GM21367 (cell line): ENCODE measurements around the gene RBMS2.
"Not testable (repeated sequence)": the region's sequence is repeated elsewhere in the genome, so short reads cannot be mapped to it uniquely, and the experiment has no call there.

ENCODE experiments used
- ATAC-seq: cut with Tn5 transposase; IDR thresholded peaks from one replicate; pipeline ENCODE4 v1.9.1; 2021; ENCODE audit not compliant: unreplicated experiment

RBMS2 gene

DNA sequence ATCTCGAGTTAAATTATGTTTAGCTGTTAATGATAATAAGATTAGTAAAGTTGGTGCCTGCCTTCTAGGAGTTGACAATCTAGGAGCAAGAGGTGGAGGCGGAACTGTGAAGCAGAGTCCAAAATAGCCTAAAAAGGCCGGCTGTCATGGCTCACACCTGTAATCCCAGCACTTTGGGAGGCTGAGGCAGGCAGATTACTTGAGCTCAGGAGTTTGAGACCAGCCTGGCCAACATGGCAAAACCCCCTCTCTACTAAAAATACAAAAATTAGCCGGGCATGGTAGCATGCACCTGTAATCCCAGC, 7.7 kb upstream of the RBMS2 start:
- ATAC-seq = not testable (repeated sequence)

DNA sequence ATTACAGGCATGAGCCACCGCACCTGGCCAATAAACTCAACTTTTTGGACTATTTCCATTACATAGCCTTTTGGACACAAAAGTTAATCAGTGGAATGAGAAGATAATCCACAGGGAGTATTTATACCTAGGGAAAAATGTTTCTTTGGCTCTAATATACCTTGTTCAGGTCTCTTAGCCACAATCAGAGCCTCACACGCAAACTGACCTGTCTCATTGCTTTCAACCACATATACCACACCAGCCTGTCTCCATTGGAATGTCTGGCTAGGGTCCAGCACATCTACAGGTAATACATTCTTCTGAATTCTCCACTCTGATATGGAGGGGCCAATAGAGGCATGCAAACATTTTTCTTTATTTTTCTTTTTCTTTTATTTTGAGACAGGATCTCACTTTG, 3.8 kb upstream of the RBMS2 start:
- ATAC-seq = no peak

DNA sequence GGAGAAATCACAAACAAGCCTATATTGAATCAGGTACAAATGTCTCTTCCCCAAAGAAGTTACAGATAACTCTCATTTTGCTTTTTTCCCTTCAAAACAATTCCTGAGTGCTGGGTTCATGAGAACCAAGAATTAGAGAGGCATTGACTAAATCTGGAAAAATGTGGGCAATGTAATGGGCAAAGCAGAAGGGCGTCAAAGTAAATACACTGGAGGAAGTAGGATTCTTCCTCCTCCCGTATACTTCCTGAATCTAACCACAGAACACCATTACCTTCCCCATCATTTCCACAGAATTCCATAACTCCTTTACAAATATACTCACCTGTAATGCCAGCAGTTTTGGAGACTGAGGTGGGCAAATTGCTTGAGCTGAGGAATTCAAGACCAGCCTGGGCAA, 3.0 kb upstream of the RBMS2 start:
- no peak for ATAC-seq

DNA sequence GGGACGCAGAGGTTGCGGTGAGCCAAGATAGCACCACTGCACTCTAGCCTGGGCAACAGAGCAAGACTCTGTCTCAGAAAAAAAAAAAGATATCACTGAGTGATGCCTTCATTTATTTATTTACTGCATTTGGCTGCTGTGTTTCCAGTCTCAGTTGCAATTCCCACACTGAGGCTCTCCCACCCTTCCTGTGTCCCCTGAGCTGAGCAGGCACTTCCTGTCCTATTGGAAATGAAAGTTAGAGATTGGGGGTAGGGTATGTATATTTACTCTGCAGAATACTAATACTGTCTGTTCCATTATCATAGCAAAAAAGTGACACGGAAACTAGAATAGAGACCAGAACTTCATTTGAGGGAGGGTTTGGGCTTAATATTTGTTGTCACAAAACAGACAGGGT, 1.6 kb upstream of the RBMS2 start:
- no peak for ATAC-seq

DNA sequence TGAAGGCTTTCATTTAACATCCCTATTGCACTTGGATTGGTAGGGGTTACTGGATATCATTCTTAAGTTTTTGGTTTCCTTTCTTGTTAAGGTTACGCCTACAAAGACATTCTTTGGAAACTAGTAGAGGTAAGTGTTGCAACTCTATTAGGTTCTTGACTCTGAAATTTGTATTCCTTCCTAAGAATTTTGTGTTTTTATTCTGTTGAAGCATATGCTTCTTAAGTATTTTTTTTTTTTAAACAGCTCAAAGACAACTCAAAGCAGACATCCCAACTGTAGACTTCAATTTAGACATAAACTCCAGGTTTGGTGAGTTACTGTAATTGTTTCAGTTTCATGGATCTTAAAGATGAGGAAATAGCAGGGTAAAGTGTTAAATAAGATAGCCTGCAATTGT, 1.1 kb upstream of the RBMS2 start:
- no peak for ATAC-seq

DNA sequence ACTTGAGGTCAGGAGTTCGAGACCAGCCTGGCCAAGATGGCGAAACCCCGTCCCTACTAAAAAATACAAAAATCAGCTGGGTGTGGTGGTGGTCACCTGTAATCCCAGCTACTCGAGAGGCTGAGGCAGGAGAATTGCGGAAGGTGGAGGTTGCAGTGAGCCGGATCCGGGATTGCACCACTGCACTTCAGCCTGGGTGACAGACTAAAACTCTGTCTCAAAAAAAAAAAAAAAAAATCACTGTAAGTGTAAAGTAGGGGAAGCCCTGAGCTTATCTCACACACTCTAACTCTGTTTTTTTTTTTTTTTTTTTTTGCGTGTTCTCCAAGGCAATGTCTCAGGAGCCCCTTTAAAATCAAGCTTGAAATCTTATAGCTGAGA, 421 bp upstream of the RBMS2 start:
- no peak for ATAC-seq

DNA sequence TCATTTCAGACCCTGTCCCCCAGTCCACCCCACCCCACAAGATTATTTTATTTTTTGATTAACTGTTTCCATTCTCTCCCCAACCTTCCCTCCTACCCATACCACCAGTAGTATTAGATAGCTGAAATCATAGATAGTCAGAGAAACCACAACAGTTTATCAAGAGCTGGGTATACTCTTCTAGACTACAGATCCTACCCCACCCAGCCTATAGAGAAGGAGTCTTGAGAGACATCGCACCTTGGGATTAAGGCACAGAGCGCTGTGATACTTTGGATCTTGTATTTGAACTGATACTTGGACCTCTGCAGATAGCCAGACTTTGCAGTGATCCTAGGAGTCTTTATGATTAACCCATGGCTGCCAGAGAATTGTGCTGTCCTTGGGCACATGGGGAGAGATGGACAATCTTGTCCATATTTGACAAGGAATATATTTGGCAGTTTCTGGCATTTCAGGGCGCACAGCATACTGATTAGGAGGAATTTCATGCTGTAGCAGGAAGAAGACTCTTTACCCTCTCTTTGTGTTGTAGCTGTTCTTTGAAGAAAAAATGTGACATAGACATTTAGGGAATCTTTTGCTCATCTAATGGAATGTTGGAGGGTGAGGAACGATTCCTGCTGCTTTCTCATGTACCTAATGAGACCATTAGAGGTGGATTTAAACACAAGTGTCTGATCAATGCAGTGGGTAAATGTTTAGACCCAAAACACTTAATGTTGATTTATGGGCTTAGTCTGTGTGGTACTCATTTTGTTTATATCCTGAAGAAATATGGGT, 982 bp downstream of the RBMS2 start:
- no peak for ATAC-seq

DNA sequence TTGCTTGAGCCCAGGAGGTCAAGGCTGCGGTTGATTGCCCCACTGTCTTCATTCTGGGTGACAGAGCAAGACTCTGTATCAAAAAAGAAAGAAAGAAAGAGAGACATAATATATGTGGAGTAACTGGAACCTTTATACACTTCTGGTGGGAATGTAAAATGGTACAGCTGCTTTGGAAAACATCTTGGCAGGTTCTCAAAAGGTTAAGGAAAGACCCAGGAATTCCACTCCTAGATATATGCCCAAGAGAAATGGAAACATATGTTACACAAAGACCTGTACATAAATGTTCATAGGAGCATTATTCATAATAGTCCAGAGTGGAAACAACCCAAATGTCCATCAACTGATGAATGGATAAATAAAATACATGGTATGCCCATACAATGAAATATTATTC, 7.2 kb downstream of the RBMS2 start:
- no peak for ATAC-seq

DNA sequence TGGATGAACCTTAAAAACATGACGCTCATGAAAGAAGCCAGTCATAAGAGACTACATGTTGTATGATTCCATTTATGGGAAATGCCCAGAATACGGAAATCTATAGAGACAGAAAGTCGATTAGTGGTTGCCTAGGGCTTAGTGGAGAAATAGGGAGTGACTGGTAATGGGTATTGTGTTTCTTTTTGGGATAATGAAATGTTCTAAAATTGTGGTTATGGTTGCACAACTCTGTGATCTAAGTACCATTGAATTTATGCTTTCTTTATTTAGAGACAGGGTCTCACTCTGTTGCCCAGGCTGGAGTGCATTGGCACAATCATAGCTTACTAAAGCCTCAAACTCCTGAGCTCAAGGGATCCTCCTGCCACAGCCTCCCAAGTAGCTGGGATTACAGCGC, 8.0 kb downstream of the RBMS2 start:
- no peak for ATAC-seq

DNA sequence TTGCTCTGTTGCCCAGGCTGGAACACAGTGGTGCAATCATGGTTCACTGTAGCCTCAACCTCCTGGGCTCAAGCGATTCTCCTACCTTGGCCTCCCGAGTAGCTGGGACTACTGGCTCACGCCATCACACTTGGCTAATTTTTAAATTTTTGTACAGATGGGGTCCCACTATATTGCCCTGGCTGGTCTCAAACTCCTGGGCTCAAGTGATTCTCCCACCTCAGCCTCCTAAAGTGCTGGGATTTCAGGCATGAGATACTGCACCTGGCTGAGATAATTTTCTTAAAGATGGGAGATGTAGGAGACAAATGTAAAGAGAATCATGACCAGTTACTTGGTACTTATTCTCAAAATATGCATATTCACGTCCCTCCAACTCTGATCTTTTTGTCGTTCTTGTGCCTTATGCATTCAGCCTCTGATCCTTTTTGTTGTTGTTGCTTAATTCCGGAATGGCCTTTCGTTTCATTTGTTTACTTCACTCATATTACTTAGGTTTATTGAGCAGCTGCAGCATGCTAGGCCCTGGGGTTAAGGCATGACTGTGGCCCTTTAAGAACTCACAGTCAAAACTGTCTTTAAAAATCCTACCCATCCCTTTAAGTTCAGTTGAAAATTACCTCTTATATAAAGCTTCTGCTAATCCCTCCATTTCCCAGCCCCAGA, 8.9 kb downstream of the RBMS2 start:
- ATAC-seq = no peak

DNA sequence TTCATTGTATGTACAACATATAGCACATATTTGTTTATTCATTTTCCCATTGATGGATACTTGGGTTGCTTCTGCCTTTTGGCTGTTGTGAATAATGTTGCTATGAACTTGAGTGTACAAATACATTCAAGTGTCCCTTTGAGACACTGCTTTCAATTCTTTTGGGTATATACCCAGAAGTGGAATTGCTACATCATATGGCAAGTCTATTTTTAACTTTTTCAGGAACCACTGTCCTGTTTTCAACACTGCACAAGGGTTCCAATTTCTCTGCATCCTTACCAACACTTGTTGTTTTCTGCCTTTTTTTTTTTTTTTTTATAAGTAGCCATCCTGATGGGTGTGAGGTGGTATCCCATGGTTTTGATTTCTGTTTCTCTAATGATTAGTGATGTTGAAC, 15.9 kb downstream of the RBMS2 start:
- ATAC-seq = no peak

DNA sequence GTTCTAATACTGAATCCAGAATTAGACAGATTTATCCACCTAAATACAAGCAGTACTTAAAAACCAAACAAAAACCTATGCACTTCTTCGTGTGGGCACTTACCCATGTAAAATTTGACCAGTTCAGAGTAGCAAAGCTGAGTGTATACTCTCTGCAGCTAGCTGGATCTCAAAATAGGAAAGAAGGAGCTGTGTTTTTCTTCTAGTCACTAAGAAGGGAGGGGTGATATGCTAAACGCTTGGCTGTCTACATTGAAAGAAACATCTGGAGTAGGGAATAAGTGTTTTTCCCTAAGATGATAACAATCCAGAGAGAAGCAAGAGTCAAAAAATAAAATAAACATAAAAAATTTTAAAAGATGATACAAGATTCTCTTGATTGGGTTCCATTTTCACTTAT, 20.0 kb downstream of the RBMS2 start:
- ATAC-seq = no peak

DNA sequence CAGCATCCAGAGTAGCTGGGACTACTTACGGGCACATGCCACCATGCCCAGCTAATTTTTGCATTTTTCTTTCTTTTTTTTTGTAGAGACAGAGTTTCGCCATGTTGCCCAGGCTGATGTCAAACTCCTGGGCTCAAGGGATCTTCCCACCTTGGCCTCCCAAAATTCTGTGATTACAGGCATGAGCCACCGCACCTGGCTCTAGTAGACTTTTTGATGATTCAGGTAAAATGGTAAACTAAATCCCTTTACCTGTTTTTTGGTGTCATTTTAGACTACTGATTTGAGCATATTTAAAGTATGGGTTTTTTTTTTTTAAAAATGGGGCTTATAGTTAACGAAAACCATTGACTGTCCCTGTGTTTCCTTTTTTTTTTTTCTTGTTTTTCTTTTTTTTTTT, 20.5 kb downstream of the RBMS2 start:
- no peak for ATAC-seq

DNA sequence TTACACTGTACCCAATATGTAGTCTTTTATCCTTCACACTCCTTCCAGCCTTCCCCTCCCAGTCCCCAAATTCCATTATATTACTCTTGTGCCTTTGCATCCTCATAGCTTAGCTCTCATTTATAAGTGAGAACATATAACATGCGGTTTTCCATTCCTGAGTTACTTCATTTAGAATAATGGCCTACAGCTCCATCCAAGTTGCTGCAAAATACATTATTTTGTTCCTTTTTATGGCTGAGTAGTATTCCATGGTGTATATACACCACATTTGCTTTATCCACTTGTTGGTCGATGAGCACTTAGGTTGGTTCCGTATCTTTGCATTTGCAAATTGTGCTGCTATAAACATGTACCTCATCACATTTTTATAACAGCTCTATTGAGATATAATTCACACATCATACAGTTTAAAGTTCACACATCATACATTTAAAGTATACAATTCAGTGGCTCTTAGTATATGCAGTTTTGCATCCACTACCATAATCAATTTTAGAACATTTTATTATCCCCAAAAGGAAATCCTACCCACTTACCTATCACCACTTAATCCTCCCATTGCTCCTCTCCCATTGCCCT, 23.5 kb downstream of the RBMS2 start:
- no peak for ATAC-seq

DNA sequence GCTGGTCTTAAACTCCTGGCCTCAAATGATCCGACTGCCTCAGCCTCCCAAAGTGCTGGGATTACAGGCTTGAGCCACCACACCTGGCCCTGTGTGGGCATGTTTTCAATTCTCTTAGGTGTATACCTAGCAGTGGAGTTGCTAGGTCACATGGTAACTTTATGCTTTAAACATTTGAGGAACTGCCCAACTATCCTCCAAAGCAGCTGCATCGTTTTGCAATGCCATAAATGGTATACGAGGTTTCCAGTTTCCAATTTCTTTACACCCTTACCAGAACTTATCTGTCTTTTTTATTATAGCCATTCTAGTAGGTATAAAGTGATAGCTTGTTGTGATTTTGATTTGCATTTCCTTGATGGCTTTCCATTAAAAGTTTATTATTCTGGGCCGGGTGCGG, 25.1 kb downstream of the RBMS2 start:
- ATAC-seq = no peak

DNA sequence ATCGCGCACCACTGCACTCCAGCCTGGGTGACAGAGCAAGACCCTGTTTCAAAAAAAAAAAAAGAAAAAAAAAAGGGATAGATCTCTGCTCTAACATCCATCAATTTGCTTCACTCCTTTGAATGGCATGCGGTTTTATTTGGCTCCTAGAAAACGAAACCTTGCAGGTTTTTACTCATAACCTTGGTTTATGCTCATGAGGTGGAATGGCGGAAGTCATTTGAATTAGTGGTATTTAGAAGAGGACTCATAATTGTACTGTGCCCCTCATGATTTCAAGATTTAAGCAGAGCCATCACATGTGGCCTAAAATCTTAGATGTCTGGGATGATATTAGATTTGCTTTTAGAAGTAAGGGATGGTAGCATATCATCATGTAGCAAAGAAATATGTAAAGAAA, 29.4 kb downstream of the RBMS2 start:
- no peak for ATAC-seq

DNA sequence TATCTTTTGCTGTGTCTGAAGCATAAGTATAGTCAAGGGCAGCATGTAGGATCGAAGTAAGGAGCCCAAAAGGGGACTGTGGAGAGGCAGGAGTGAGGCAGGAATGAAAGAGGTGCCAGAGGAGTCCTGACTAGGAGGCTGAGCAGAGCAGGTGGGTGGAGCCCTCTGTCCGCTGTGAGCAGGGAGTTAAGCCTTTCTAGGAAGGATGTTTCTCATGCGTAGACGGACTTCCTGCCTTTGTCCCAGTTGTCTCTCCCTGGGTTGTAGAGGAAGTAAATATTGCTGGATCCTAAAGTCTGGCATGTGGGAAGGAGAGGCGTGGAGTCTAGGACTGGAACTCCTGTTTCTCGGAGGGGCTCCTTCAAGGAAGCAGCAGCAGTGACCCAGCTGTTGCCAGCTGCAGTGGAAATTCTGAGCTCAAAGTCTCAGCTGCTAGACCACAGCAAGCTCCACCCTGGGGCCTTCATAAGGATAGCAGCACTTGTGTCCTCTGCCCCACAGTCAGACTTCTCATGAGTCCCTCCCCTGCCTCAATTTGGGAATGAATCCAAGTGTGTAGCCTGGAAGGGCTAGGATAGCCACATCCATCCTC, 44.0 kb downstream of the RBMS2 start:
- no peak for ATAC-seq

DNA sequence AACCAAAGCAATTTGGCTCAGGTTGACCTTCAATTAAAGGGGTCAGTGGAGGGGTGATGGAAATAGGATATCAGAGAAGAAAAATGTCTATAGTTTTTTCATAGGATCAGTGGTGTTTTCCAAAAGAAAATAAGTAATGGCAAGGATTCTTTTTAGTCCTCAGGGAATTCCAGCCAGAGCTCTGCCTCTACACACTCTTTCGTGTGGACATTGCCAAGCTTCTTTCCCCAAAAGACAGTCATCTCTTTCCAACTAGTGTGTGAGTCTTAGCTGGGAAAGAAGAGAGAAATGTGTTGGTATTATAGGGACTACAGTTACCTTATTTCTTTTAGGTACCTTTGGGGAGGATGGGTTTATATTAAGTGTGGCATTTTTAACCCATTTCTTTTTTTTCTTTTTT, 46.5 kb downstream of the RBMS2 start:
- ATAC-seq = no peak

DNA sequence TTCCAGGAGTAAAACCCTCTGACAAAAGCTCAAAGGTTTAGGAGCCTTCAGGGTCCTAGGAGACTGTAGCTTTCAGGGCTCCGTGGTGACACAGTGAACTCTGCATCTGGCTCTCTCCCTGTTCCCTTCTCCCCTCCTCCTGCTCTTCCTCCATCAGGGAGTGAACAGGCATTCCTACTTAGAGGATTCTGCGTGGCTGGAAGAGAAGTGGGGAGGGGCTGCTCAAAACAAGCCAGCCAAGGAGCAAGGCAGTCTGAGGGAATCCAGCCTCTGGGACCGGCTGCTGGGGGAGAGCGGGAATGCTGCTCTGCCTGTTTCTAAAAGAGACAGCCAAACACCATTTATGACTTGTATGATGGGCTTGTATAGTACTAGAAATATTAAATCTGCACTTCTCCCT, 49.5 kb downstream of the RBMS2 start:
- no peak for ATAC-seq

DNA sequence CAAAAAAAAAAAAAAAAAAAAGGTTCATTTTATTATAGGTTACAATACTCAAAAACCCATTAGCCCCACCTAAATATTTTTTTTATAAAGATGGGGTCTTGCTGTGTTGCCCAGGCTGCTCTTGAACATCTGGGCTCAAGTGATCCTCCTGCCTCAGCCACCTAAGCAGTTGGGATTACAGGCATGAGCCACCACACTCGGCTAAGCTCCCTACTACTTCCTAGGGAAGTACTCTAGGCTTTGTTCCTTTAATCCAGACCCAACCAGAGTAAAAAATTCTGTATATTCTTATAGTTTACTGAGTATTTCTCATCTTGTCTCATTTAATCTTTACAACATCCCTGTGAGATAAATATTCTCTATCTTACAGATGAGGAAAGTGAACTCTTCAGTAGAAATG, 50.7 kb downstream of the RBMS2 start:
- ATAC-seq = no peak

DNA sequence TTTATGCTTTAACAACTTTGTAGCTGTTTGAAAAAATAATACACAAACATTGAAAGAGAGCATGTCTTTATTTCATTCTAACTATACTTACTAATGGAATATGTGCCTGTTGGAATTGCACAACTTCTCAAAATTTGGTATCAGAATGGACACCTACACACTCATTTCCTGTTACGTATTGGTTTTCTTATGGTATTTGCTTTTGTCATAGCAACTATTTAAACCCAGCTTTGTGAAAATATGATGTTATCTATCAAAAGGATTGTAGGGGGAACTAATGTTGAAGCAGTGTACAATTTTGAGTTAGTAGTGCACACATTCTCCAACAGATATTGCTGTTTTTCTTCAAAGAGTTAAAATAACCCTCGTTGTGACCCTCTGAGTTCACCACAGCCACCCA, 52.6 kb downstream of the RBMS2 start:
- ATAC-seq = no peak

DNA sequence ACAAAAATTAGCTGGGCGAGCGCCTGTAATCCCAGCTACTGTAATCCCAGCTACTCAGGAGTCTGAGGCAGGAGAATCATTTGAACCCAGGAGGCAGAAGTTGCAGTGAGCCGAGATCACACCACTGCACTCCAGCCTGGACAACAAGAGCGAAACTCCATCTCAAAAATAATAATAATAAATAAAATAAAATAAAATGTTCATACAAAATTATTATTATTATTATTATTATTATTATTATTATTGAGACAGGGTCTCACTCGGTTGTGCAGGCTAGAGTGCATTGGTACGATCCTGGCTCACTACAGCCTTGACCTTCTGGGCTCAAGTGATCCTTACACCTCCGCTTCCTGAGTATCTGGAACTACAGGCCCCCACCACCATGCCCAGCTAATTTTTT, 55.6 kb downstream of the RBMS2 start:
- not testable (repeated sequence) for ATAC-seq
